Measurements from ENCODE around the gene DNM3.

Gene DNM3

DNA sequence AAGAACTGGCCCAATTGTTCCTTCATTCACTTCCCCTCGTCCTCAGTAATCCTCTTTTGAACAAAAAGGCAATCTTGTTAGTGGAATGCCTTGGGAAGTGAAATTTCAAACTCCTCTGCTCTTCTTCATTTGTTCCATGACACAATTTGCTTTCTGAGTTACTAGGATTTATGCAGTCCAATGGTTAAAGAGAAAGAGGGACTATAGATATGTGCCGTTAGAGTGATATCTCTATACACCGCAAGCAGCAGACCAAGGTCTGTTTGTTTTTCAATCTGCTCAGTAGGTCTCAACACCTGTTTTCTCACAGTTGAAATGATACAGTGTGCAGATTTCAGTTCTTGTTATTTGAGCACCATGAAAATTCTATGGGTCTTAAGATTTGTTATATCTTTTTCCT lies 244.0 kb downstream of the DNM3 start:
- TF ChIP-seq CTCF (IDR thresholded peaks at IDR 0.05; ENCODE audit: insufficient read depth, low read length, poor library complexity, severe bottlenecking), result no peak
- no peak for DNase-seq (ENCODE audit: extremely low read depth, insufficient read length)
- no peaks in the 10 kb centered on the region for H3K36me3 ChIP-seq (ENCODE audit: control insufficient read depth, insufficient read depth, low read length)

DNA sequence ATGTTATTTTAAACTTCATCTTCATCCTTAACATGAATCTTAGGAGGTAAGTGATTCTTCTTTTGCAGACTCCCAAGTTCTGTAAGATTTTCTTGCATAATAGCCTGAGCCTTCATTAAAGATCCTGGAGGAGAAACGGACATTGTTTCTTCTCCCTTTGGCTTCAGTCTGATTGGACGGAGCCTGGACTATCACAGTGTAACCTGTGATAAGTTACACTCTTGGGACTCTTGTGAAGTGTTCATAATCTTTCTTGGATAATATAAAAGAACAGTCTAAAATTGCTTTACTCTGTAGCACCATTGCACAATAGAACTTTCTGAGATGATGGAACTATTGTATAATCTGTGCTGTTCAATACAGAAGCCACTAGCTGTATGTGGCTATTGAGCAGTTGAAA lies 244.8 kb downstream of the DNM3 start:
- no peak for DNase-seq (ENCODE audit: extremely low read depth, insufficient read length)
- no peaks in the 10 kb centered on the region for H3K36me3 ChIP-seq (ENCODE audit: control insufficient read depth, insufficient read depth, low read length)
- no peak for TF ChIP-seq CTCF (IDR thresholded peaks at IDR 0.05; ENCODE audit: insufficient read depth, low read length, poor library complexity, severe bottlenecking)
- no peaks in the 10 kb centered on the region for H3K27me3 ChIP-seq (replicated peaks; ENCODE audit: control insufficient read depth, insufficient read depth, low read length)
- no peak overlapping the region for H3K4me3 ChIP-seq (replicated peaks; ENCODE audit: low read depth, low read length)

More for the DNA sequence above, 244.0 kb downstream of the DNM3 start:
- Histone ChIP-seq H3K27me3 (replicated peaks; ENCODE audit: control insufficient read depth, insufficient read depth, low read length) (no peaks in the 10 kb centered on the region), H3K4me3 (replicated peaks; ENCODE audit: low read depth, low read length) (no peak overlapping the region)

- DNase-seq (ENCODE audit: extremely low read depth, insufficient read length), result no peak
- Histone ChIP-seq H3K27me3 (replicated peaks; ENCODE audit: control insufficient read depth, insufficient read depth, low read length) (no peaks in the 10 kb centered on the region), H3K4me3 (replicated peaks; ENCODE audit: low read depth, low read length) (no peak overlapping the region), H3K36me3 (ENCODE audit: control insufficient read depth, insufficient read depth, low read length) (no peaks in the 10 kb centered on the region)
- no peak for TF ChIP-seq CTCF (IDR thresholded peaks at IDR 0.05; ENCODE audit: insufficient read depth, low read length, poor library complexity, severe bottlenecking)
These were observed 247.0 kb downstream of the DNM3 start for GRCh38 chr1:172088256-172088655.

GRCh38 chr1:172089768-172090510 lies 248.6 kb downstream of the DNM3 start:
- Histone ChIP-seq H3K4me3 (replicated peaks; ENCODE audit: low read depth, low read length) (no peak overlapping the region), H3K27me3 (replicated peaks; ENCODE audit: control insufficient read depth, insufficient read depth, low read length) (no peaks in the 10 kb centered on the region), H3K36me3 (ENCODE audit: control insufficient read depth, insufficient read depth, low read length) (no peaks in the 10 kb centered on the region)
- peak; percentile 89 for TF ChIP-seq CTCF (IDR thresholded peaks at IDR 0.05; ENCODE audit: insufficient read depth, low read length, poor library complexity, severe bottlenecking)
- DNase-seq (ENCODE audit: extremely low read depth, insufficient read length), result peak; percentile 65

GRCh38 chr1:172090511-172090817 lies 249.2 kb downstream of the DNM3 start:
- no peak for DNase-seq (ENCODE audit: extremely low read depth, insufficient read length)
- no peaks in the 10 kb centered on the region for H3K36me3 ChIP-seq (ENCODE audit: control insufficient read depth, insufficient read depth, low read length)
- H3K4me3 ChIP-seq (replicated peaks; ENCODE audit: low read depth, low read length), result no peak overlapping the region
- TF ChIP-seq CTCF (IDR thresholded peaks at IDR 0.05; ENCODE audit: insufficient read depth, low read length, poor library complexity, severe bottlenecking), result no peak
- H3K27me3 ChIP-seq (replicated peaks; ENCODE audit: control insufficient read depth, insufficient read depth, low read length), result no peaks in the 10 kb centered on the region

- H3K36me3 ChIP-seq (ENCODE audit: control insufficient read depth, insufficient read depth, low read length), result no peaks in the 10 kb centered on the region
- H3K4me3 ChIP-seq (replicated peaks; ENCODE audit: low read depth, low read length), result no peak overlapping the region
- no peaks in the 10 kb centered on the region for H3K27me3 ChIP-seq (replicated peaks; ENCODE audit: control insufficient read depth, insufficient read depth, low read length)
- TF ChIP-seq CTCF (IDR thresholded peaks at IDR 0.05; ENCODE audit: insufficient read depth, low read length, poor library complexity, severe bottlenecking), result no peak
- DNase-seq (ENCODE audit: extremely low read depth, insufficient read length), result no peak
These were observed 254.5 kb downstream of the DNM3 start for GRCh38 chr1:172095846-172096245.
